Stimulated activated CD8-positive, alpha-beta memory T cell treated with anti-CD3 and anti-CD28 coated beads, Interleukin-7, amount 100 ng/mL, for 1 hour (primary cell): ENCODE data around the gene GALNS.

Experiments
- DNase-seq, 2 donors: peaks; one replicate each; pipeline ENCODE4 v3.0.0-alpha.2; 2020; ENCODE audit warnings: low read depth in 2 of 2

GALNS gene

DNA sequence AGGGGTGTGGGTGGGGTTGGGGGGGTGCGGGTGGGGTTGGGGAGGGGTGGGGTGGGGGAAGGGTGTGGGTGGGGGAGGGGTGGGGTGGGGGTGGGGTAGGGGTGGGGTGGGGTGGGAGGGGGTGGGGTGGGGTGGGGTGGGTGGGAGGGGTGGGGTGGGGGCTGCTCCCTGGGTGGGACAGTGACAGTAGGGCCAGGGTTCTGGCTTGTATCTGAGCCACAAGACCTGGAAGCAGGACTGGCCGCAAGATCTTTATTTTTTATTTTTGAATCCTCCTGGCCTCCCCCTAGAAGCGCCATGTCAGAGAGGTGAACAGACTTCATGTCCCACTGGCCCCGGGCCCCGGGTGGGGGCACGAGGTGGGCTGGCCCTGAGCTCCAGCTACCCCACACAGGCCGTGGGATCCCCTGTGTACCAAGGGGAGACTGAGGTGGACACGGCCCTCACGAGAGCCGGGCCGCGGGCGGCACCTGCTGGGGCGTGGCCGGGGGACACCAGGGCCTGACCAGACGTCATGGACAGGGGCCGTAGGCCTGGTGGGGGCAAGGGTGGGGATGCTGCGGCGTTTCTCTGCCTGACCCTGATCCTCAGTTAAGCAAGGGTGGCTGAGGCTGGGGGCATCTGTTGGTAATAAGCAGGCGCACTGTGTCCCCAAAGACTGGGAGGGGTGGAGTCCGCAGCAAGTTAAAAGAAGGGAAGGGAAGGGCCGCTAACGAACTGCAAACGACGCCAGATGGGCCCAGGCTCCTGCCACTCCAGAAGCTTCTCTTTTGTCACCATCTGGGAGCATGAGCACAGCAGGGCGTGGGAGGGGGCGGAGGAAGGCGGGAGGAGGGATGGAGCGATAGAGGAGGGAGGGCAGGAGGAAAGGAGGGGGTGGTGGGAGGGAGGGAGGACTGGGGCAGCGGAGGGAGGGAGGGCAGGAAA lies 32.0 kb upstream of the GALNS start:
- no peak for DNase-seq

DNA sequence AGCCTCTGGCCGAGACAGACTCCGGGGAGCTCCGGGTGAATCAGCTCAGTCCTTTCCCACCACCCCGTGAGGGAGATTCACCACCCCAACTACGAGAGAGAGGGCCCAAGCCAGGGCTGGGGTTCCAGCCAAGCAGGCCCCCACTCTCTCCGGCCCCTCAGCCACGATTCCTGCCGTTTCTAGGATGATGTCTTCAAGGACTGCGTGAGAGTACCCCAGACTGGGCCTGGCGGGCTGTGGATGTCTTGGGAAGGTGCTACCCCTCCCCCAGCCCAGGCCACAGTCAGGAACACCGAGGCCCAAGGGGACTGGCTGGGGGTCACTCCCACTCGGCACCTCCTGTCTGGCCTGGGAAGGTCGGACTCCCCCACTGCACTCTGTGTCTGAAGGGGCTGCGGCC lies 31.3 kb upstream of the GALNS start:
- DNase-seq, result no peak

GRCh38 chr16:88886845-88887521 lies 30.2 kb upstream of the GALNS start:
- no peak for DNase-seq

DNA sequence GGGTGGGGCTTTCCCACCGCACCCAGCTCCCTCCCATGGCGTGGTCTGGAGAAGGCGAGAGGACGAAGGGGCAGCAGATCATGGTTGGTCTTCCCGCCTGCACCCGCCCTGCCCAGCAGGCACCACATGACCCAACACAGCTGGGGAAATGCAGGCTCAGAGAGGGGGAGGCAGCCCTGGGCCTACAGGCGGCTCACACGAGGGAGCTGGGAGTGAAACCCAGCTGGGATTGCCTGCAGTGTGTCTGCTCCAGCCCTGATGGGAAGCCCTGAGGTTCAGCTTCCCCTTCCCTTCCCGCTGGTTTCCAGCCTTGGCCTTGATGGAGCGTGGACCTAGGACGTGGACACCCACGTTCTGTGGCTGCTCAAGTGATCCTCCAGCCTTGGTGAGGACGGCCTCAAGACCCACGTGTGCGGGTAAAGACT lies 29.7 kb upstream of the GALNS start:
- DNase-seq, result no peak

DNA sequence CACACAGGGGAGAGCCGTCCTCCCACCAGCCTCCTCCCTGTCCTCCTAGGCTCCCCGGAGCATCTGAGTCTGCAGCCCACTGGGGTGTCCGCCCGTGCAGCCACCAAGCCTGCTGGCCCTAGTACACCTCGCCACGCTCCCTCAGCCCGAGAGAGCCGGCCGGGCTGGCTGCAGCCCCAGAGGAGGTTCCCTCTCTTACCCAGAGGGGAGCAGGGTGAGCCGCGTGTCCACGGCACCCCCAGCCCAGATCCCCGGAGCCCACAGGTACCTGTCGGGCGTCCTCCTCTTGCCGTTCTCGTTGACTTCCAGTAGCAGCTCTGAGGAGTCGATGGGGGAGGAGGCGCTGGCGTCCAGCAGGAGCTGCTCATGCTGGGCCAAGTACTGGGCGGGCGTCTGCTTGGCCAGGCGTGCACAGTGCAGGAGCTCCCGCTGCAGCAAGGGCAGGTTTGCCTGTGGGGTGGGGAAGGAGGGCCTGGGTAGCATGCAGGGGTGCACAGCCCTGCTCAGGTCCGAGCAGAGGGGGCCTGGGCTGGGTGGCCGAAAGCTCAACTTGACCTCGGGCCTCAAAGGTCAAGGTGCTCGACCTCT lies 29.0 kb upstream of the GALNS start:
- no peak for DNase-seq

- no peak for DNase-seq
Observed at GRCh38 chr16:88884569-88885271, 28.0 kb upstream of the GALNS start.

GRCh38 chr16:88883946-88884345 lies 27.2 kb upstream of the GALNS start:
- no peak for DNase-seq

DNA sequence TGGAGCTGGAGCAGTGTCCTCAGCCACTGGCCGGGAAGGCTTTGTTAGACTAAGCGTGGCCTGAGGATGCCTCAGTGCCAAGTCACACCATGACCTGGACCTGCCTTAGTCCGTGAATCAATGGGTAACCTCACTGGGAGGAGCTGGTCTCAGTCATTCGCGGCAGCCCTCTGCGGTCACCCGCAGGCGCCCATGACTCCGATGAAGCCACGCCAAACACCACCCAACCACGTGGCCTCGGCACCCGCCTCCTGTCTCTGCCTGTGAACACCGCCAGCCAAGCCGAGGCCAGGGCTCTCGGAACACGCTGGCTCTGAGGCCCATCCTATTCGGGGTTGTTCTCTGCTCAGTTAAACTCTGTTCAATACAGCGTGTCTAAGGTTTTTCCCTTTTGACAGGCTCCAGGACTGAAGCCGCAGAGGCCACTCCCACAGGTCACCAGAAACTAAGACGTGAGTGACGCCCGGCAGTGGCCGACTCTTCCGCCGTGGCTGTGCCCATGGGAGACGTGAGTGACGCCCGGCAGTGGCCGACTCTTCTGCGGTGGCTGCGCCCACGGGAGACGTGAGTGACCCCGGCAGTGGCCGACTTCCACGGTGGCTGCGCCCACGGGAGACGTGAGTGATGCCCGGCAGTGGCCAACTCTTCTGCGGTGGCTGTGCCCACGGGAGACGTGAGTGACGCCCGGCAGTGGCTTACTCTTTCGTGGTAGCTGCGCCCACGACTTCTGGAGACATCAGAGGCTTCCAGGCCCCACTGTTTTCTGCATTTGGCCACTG lies 26.6 kb upstream of the GALNS start:
- no peak for DNase-seq

DNA sequence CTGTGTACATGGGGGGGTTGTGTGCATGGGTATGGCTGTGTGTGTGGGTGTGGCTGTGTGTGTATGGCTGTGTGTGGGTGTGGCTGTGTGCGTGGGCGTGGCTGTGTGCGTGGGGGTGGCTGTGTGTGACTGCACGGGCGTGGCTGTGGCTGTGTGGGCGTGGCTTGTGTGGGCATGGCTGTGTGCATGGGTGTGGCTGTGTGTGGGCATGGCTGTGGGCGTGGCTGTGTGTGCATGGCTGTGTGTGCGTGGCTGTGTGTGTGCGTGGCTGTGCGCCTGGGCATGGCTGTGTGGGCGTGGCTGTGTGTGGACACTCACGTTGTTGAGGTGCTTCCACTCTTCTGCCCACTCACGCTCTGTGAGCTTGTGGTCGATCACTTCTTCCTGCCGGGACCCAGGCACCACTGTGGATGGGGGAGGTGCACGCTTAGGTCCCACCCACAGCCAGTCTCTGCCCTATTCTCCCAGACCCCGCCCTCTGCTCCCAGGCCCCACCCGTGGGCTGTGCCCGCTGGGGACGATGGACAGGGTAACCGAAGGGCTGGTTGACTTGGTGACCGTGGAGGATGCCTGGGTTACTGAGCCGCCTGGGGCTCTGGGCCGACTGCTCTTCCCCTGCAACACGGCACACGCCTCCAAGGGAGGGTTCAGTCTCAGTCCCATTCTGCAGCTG lies 25.7 kb upstream of the GALNS start:
- no peak for DNase-seq

GRCh38 chr16:88881675-88882357 lies 25.1 kb upstream of the GALNS start:
- DNase-seq, result no peak

- DNase-seq, result no peak
Observed at GRCh38 chr16:88881007-88881615, 24.4 kb upstream of the GALNS start.

- DNase-seq, result no peak
Observed at GRCh38 chr16:88880226-88881006, 23.7 kb upstream of the GALNS start.

- DNase-seq, result no peak
Observed at GRCh38 chr16:88879788-88880055, 23.0 kb upstream of the GALNS start.

- DNase-seq, result no peak
Observed at GRCh38 chr16:88878967-88879787, 22.4 kb upstream of the GALNS start.

- DNase-seq, result no peak
Observed at GRCh38 chr16:88878356-88878755, 21.6 kb upstream of the GALNS start.

- no peak for DNase-seq
Observed at GRCh38 chr16:88877564-88878289, 21.0 kb upstream of the GALNS start.

DNA sequence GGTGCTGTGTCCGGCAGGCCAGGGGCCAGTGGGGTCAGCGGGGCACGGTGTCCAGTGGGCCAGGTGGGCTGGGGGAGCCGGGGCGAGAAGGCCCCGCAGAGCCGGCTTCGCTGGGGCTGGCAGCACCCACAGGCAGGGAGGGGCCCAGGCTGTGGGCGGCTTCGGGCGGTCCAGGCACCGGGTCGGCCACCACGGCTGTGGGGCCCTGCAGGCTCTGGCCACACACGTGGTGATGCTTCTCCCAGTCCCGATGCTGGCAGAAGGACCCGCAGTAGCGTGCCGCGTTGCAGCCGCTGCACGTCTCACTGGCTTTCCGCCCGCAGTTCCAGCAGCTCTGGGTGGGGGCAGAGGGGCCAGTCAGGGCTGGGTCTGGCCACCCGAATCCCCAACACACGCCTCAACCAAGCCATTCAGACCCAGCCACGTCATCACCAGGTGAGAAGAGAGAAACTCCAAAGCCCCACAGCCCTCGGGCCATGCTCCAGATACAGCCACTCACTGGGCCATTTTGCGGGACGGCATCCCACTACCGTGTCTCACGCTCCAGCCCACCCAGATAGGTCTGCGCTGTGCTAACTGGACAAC lies 20.3 kb upstream of the GALNS start:
- no peak for DNase-seq
